Panc1 (cell line): ENCODE measurements around the gene ANO8. TPM values are rescaled to one million over a fixed set of nuclear protein-coding genes. Genes with fewer than 3 reads are reported as not detected.
A peak's percentile ranks its signal among the peaks of the same experiment; 100 is the strongest.

ENCODE experiments used
- ATAC-seq: fragments of 200-7000 bp; cut with Tn5 transposase; 2 replicates; pipeline ENCODE4 v1.9.1; 2020; ENCODE audit warnings: mild to moderate bottlenecking, moderate library complexity
- BruUV-seq: library from RNA; stranded (reverse); fragments of 400-500 nt; replicated peaks from 2 replicates; lab custom pipeline; 2021; lab: Mats Ljungman, UMichigan
- CTCF ChIA-PET: fragments of 300-600 bp; sonication (Branson Sonifier 250); formaldehyde crosslinking; loops from one replicate; lab custom pipeline; 2022; ENCODE audit warnings: antibody characterized with exemption; lab: Charles Lee
- POLR2A ChIA-PET: fragments of 300-600 bp; sonication (Branson Sonifier 250); formaldehyde crosslinking; loops from one replicate; lab custom pipeline; 2022; ENCODE audit warnings: antibody characterized with exemption; lab: Charles Lee
- DNase-seq: peaks from one replicate; pipeline ENCODE4 v3.0.0-alpha.2; 2010; ENCODE audit warnings: low read depth, low spot score
- H3K27ac ChIP-seq: 2 replicates; pipeline ENCODE4 v1.5.1; 2011; ENCODE audit warnings: mild to moderate bottlenecking, low read length, inconsistent platforms
- H3K27me3 ChIP-seq: fragments of 200-500 bp; sonication (Bioruptor generic); 2 replicates; pipeline ENCODE4 v1.6.0; 2014; ENCODE audit warnings: low read length, inconsistent platforms; ENCODE audit not compliant: control insufficient read depth, insufficient read depth
- H3K36me3 ChIP-seq: fragments of 200-500 bp; sonication (Bioruptor generic); 2 replicates; pipeline ENCODE4 v1.5.1; 2014; ENCODE audit warnings: inconsistent platforms, mild to moderate bottlenecking, low read length, moderate library complexity; ENCODE audit not compliant: control insufficient read depth, insufficient read depth
- H3K4me1 ChIP-seq: 2 replicates; pipeline ENCODE4 v1.5.1; 2011; ENCODE audit warnings: inconsistent platforms, mild to moderate bottlenecking, low read length, moderate library complexity; ENCODE audit not compliant: control insufficient read depth, insufficient read depth
- H3K4me3 ChIP-seq, 2 experiments: 2 replicates each; pipeline ENCODE4 v1.5.1; 2011 to 2012; ENCODE audit warnings: low read depth in 2 of 2, low read length in 2 of 2, mild to moderate bottlenecking in 2 of 2, inconsistent platforms in 1 of 2, moderate library complexity in 1 of 2
- H3K9me3 ChIP-seq: fragments of 200-500 bp; sonication (Bioruptor generic); 2 replicates; pipeline ENCODE4 v1.5.1; 2014; ENCODE audit warnings: low read depth, mild to moderate bottlenecking, inconsistent platforms, low read length, moderate library complexity; ENCODE audit not compliant: control insufficient read depth, insufficient read depth
- CTCF ChIP-seq: fragments of 450-650 bp; IDR thresholded peaks from 2 replicates; pipeline ENCODE4 v1.5.1; 2017; ENCODE audit warnings: mild to moderate bottlenecking
- POLR2AphosphoS5 ChIP-seq: IDR thresholded peaks from 2 replicates; pipeline ENCODE4 v1.6.1; 2012; ENCODE audit warnings: mild to moderate bottlenecking, low read depth, low read length, moderate library complexity
- SIN3A ChIP-seq: IDR thresholded peaks from 2 replicates; pipeline ENCODE4 v1.6.1; 2012; ENCODE audit warnings: low read depth, mild to moderate bottlenecking, low read length, moderate library complexity, borderline replicate concordance; ENCODE audit not compliant: insufficient read depth
- TCF7L2 ChIP-seq: IDR thresholded peaks from 2 replicates; pipeline ENCODE4 v1.6.1; 2011; ENCODE audit warnings: mild to moderate bottlenecking, low read depth, low read length, inconsistent platforms
- in situ Hi-C: cut with HindIII; loops from 2 replicates; pipeline ENCODE4 v1.10.0; 2016; ENCODE audit warnings: low sequenced_read_pairs, low pct_unique_long_range_greater_than_20kb
- intact Hi-C: fragments of 100-400 bp; cut with micrococcal nuclease; formaldehyde crosslinking; loops from one replicate; pipeline ENCODE4 v1.10.0; 2022; ENCODE audit not compliant: unreplicated experiment
- total RNA-seq: library from RNA; stranded (reverse); gene quantifications from one replicate; pipeline ENCODE4 v1.2.1, GENCODE V29; 2021; ENCODE audit not compliant: unreplicated experiment
- TF ChIP-seq, protein P1 (sequence below), 2 experiments: IDR thresholded peaks; 2 replicates each; pipeline ENCODE4 v1.6.1; 2011 to 2012; ENCODE audit warnings: low read depth in 2 of 2, control low read depth in 1 of 2, low read length in 1 of 2, mild to moderate bottlenecking in 1 of 2, moderate library complexity in 1 of 2; ENCODE audit not compliant: insufficient read depth in 1 of 2

The ANO8 gene
- total RNA-seq, 1 experiment from 2014 or later, result 13.5 TPM

GRCh38 chr19:17327654-17328516 is 6.8 kb downstream of the ANO8 start:
- BruUV-seq, result no TSS peak
- H3K27ac ChIP-seq, result no peak overlapping the region
- ChIA-PET POLR2A (no interaction called here), CTCF (no interaction called here)
- no peaks in the 10 kb centered on the region for H3K9me3 ChIP-seq
- H3K4me1 ChIP-seq, result no peaks in the 10 kb centered on the region
- no peaks in the 10 kb centered on the region; the same call in 1 of the 2 replicates for H3K36me3 ChIP-seq
- in situ Hi-C loops (no loop called here), intact Hi-C loops (no loop called here)
- peak; percentile 38; the same call in 1 of the 2 replicates for ATAC-seq
- no peaks in the 10 kb centered on the region for H3K27me3 ChIP-seq
- TF ChIP-seq SIN3A (no peak), TCF7L2 (no peak), POLR2AphosphoS5 (no peak), CTCF (no peak)
- TF ChIP-seq, protein P1, sequence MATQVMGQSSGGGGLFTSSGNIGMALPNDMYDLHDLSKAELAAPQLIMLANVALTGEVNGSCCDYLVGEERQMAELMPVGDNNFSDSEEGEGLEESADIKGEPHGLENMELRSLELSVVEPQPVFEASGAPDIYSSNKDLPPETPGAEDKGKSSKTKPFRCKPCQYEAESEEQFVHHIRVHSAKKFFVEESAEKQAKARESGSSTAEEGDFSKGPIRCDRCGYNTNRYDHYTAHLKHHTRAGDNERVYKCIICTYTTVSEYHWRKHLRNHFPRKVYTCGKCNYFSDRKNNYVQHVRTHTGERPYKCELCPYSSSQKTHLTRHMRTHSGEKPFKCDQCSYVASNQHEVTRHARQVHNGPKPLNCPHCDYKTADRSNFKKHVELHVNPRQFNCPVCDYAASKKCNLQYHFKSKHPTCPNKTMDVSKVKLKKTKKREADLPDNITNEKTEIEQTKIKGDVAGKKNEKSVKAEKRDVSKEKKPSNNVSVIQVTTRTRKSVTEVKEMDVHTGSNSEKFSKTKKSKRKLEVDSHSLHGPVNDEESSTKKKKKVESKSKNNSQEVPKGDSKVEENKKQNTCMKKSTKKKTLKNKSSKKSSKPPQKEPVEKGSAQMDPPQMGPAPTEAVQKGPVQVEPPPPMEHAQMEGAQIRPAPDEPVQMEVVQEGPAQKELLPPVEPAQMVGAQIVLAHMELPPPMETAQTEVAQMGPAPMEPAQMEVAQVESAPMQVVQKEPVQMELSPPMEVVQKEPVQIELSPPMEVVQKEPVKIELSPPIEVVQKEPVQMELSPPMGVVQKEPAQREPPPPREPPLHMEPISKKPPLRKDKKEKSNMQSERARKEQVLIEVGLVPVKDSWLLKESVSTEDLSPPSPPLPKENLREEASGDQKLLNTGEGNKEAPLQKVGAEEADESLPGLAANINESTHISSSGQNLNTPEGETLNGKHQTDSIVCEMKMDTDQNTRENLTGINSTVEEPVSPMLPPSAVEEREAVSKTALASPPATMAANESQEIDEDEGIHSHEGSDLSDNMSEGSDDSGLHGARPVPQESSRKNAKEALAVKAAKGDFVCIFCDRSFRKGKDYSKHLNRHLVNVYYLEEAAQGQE (IDR thresholded peaks at IDR 0.05; ENCODE audit: insufficient read depth in 1 of 2, low read depth in 2 of 2, low read length in 1 of 2), result no peak
- DNase-seq, result no peak
- H3K4me3 ChIP-seq, result no peak overlapping the region

GRCh38 chr19:17327068-17327653 is 7.5 kb downstream of the ANO8 start:
- Histone ChIP-seq H3K9me3 (no peaks in the 10 kb centered on the region), H3K4me3 (no peak overlapping the region), H3K4me1 (no peaks in the 10 kb centered on the region), H3K27ac (no peak overlapping the region), H3K36me3 (no peaks in the 10 kb centered on the region; the same call in 1 of the 2 replicates), H3K27me3 (no peaks in the 10 kb centered on the region)
- ChIA-PET CTCF (no interaction called here), POLR2A (no interaction called here)
- BruUV-seq, result no TSS peak
- intact Hi-C loops, result no loop called here
- in situ Hi-C loops, result no loop called here
- TF ChIP-seq POLR2AphosphoS5, result no peak
- TF ChIP-seq CTCF, result no peak
- TF ChIP-seq SIN3A, result no peak
- TF ChIP-seq TCF7L2, result no peak
- ATAC-seq, result no peak
- no peak for DNase-seq
